ENCODE results near the gene NAGPA. TPM values are rescaled to one million over a fixed set of nuclear protein-coding genes. Genes with fewer than 3 reads are reported as not detected.
"Not testable (repeated sequence)": the region's sequence is repeated elsewhere in the genome, so short reads cannot be mapped to it uniquely, and the experiment has no call there.

NAGPA gene, protein sequence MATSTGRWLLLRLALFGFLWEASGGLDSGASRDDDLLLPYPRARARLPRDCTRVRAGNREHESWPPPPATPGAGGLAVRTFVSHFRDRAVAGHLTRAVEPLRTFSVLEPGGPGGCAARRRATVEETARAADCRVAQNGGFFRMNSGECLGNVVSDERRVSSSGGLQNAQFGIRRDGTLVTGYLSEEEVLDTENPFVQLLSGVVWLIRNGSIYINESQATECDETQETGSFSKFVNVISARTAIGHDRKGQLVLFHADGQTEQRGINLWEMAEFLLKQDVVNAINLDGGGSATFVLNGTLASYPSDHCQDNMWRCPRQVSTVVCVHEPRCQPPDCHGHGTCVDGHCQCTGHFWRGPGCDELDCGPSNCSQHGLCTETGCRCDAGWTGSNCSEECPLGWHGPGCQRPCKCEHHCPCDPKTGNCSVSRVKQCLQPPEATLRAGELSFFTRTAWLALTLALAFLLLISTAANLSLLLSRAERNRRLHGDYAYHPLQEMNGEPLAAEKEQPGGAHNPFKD
- 23.0 and 24.6 TPM in 2 replicates for total RNA-seq
- polyA plus RNA-seq = 9.8 and 10.8 TPM in 2 replicates

- H3K4me3 ChIP-seq = peak within 1 kb of the TSS; percentile 88
- H3K27ac ChIP-seq = peak within 1 kb of the TSS; percentile 89
- no peak for TF ChIP-seq CTCF (IDR thresholded peaks at IDR 0.05; ENCODE audit: low read depth, low read length)
- H3K27me3 ChIP-seq = no peaks in the 10 kb centered on the region
- no peaks in the 10 kb centered on the region for H3K9me3 ChIP-seq (ENCODE audit: low read depth)
- H3K4me1 ChIP-seq (ENCODE audit: low read depth) = peaks cover 6% of the 10 kb centered on the region
- DNase-seq (ENCODE audit: low read depth in 1 of 2, low spot score in 1 of 2) = peak; percentile 88 to 91
- no peaks in the 10 kb centered on the region for H3K36me3 ChIP-seq
Observed at GRCh38 chr16:5033256-5034166, at the start of gene NAGPA. Gene NAGPA (minus strand): TSS chr16:5033935. CDS start chr16:5033914, 21 bp downstream.

DNA sequence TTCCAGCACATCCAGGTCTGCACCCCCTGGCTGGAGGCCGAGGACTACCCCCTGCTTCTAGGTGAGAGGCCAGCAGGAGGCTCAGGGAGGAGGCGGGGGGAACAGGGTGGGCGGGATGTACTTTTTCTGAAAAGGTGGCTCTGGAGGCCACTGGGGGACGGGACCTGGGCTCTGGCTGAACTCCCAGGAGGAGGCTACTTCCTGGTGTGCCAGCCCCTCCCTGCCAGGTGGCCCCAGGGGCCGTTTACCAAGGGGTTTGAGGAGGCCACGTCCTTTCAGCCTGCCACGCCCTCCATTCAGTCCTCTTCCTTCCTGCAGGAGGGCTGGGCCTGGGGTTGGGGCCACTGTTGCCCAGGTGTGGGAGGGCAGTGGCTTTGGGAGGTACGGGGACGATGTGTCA lies 47.3 kb upstream of the NAGPA start:
- H3K4me3 ChIP-seq; H3K36me3 ChIP-seq; H3K4me1 ChIP-seq (ENCODE audit: low read depth); H3K27ac ChIP-seq; DNase-seq (ENCODE audit: low read depth in 1 of 2, low spot score in 1 of 2); H3K27me3 ChIP-seq; H3K9me3 ChIP-seq (ENCODE audit: low read depth): not testable (repeated sequence)

- DNase-seq (ENCODE audit: low read depth in 1 of 2, low spot score in 1 of 2) = not testable (repeated sequence)
Observed at GRCh38 chr16:5080461-5080860, 46.7 kb upstream of the NAGPA start.

GRCh38 chr16:5078626-5079025 lies 44.9 kb upstream of the NAGPA start:
- H3K36me3 ChIP-seq = no peaks in the 10 kb centered on the region
- DNase-seq (ENCODE audit: low read depth in 1 of 2, low spot score in 1 of 2) = no peak
- TF ChIP-seq CTCF (IDR thresholded peaks at IDR 0.05; ENCODE audit: low read depth, low read length) = no peak
- H3K27ac ChIP-seq = no peak overlapping the region
- H3K4me1 ChIP-seq (ENCODE audit: low read depth) = no peaks in the 10 kb centered on the region
- no peak overlapping the region for H3K4me3 ChIP-seq
- no peaks in the 10 kb centered on the region for H3K9me3 ChIP-seq (ENCODE audit: low read depth)
- H3K27me3 ChIP-seq = no peaks in the 10 kb centered on the region

More at GRCh38 chr16:5080461-5080860, 46.7 kb upstream of the NAGPA start:
- not testable (repeated sequence) for H3K4me1 ChIP-seq (ENCODE audit: low read depth); H3K9me3 ChIP-seq (ENCODE audit: low read depth); H3K27me3 ChIP-seq; H3K4me3 ChIP-seq; H3K27ac ChIP-seq; H3K36me3 ChIP-seq

DNA sequence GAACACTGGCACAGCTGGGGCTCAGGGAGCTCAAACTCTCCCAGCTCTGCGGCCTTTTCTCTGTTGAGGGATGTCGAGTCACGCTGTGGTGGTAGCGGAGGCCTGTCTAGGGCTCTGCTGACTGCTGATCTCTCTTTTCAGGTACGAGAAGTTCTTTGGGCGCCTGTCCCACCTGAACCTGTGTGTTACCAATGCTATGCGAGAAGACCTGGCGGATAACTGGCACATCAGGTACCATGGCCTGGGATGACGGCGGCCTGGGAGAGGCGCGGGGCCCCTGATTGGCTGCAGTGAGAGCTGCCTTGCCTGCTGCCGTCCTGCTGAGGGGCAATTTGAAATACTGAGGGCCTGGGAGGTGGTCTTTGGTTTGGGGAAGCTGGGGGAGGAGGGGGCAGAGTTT lies 43.6 kb upstream of the NAGPA start:
- H3K4me3 ChIP-seq = no peak overlapping the region
- DNase-seq (ENCODE audit: low read depth in 1 of 2, low spot score in 1 of 2) = no peak
- H3K9me3 ChIP-seq (ENCODE audit: low read depth) = no peaks in the 10 kb centered on the region
- H3K4me1 ChIP-seq (ENCODE audit: low read depth) = no peaks in the 10 kb centered on the region
- H3K27ac ChIP-seq = no peak overlapping the region
- no peak for TF ChIP-seq CTCF (IDR thresholded peaks at IDR 0.05; ENCODE audit: low read depth, low read length)
- no peaks in the 10 kb centered on the region for H3K27me3 ChIP-seq
- H3K36me3 ChIP-seq = no peaks in the 10 kb centered on the region

DNA sequence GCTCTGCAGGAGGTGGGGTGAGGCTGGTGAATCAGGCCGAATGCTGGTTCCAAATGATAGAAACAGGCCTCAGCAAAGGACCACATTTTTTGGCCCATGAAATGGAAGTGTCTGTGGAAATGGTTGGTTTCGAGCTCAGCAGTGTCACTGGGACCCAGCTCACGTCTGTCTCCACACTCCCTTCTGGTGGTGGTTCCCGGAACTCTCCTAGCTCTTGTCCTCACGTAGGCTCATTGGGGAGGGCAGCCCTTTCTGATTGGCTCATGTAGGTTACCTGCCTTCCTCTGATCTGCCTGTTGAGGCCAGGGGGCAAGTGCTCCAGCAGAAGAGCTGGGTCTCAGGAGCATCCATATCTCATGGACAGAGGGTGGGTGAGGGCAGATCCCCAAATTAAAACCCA lies 41.9 kb upstream of the NAGPA start:
- Histone ChIP-seq H3K36me3 (no peaks in the 10 kb centered on the region), H3K4me3 (no peak overlapping the region), H3K4me1 (ENCODE audit: low read depth) (no peaks in the 10 kb centered on the region), H3K27ac (no peak overlapping the region), H3K9me3 (ENCODE audit: low read depth) (no peaks in the 10 kb centered on the region), H3K27me3 (no peaks in the 10 kb centered on the region)
- TF ChIP-seq CTCF (IDR thresholded peaks at IDR 0.05; ENCODE audit: low read depth, low read length) = no peak
- no peak for DNase-seq (ENCODE audit: low read depth in 1 of 2, low spot score in 1 of 2)

- not testable (repeated sequence) for H3K9me3 ChIP-seq (ENCODE audit: low read depth); H3K27me3 ChIP-seq; DNase-seq (ENCODE audit: low read depth in 1 of 2, low spot score in 1 of 2); H3K4me3 ChIP-seq; H3K27ac ChIP-seq; H3K36me3 ChIP-seq; H3K4me1 ChIP-seq (ENCODE audit: low read depth)
Observed at GRCh38 chr16:5073771-5074170, 40.0 kb upstream of the NAGPA start.

Measured in cardiac muscle cell (in vitro differentiated cells and primary cell).